GM21360 (cell line): Measurements from ENCODE around the gene PLEK.
"Not testable (repeated sequence)": the region's sequence is repeated elsewhere in the genome, so short reads cannot be mapped to it uniquely, and the experiment has no call there.

Experiments
- ATAC-seq: cut with Tn5 transposase; IDR thresholded peaks from one replicate; pipeline ENCODE4 v1.9.1; 2021; ENCODE audit warnings: mild to moderate bottlenecking, moderate library complexity; ENCODE audit not compliant: unreplicated experiment

PLEK gene

GRCh38 chr2:68351997-68352396 lies 13.1 kb upstream of the PLEK start:
- no peak for ATAC-seq

GRCh38 chr2:68352651-68353391 lies 12.3 kb upstream of the PLEK start:
- ATAC-seq: no peak

- no peak for ATAC-seq
These were observed 8.4 kb upstream of the PLEK start for GRCh38 chr2:68356599-68357239.

- peak; percentile 61 for ATAC-seq
These were observed 7.3 kb upstream of the PLEK start for GRCh38 chr2:68357605-68358337.

GRCh38 chr2:68359889-68360288 lies 5.2 kb upstream of the PLEK start:
- no peak for ATAC-seq

- no peak for ATAC-seq
These were observed 3.0 kb upstream of the PLEK start for GRCh38 chr2:68362069-68362468.

GRCh38 chr2:68362749-68363148 lies 2.3 kb upstream of the PLEK start:
- no peak for ATAC-seq

- ATAC-seq: no peak
These were observed 1.4 kb upstream of the PLEK start for GRCh38 chr2:68363721-68364120.

GRCh38 chr2:68366083-68366560 lies 1.0 kb downstream of the PLEK start:
- ATAC-seq: peak; percentile 40

GRCh38 chr2:68367953-68368653 lies 3.0 kb downstream of the PLEK start:
- no peak for ATAC-seq

- no peak for ATAC-seq
These were observed 3.7 kb downstream of the PLEK start for GRCh38 chr2:68368654-68369336.

GRCh38 chr2:68369337-68369734 lies 4.3 kb downstream of the PLEK start:
- no peak for ATAC-seq

GRCh38 chr2:68371138-68371537 lies 6.1 kb downstream of the PLEK start:
- no peak for ATAC-seq

- no peak for ATAC-seq
These were observed 6.5 kb downstream of the PLEK start for GRCh38 chr2:68371581-68371980.

GRCh38 chr2:68372485-68372884 lies 7.4 kb downstream of the PLEK start:
- ATAC-seq: no peak

- ATAC-seq: no peak
These were observed 9.1 kb downstream of the PLEK start for GRCh38 chr2:68374184-68374583.

- ATAC-seq: no peak
These were observed 10.5 kb downstream of the PLEK start for GRCh38 chr2:68375582-68375981.

- no peak for ATAC-seq
These were observed 12.2 kb downstream of the PLEK start for GRCh38 chr2:68377137-68377780.

GRCh38 chr2:68378779-68379178 lies 13.7 kb downstream of the PLEK start:
- ATAC-seq: not testable (repeated sequence)

- ATAC-seq: peak; percentile 40
These were observed 14.2 kb downstream of the PLEK start for GRCh38 chr2:68379184-68379708.
